UCSD-AML1 (cell line): ENCODE measurements around the gene RP9.
"Not testable (repeated sequence)": the region's sequence is repeated elsewhere in the genome, so short reads cannot be mapped to it uniquely, and the experiment has no call there.

ENCODE experiments used
- DNase-seq: peaks from one replicate; lab custom pipeline; 2025; ENCODE audit not compliant: unreplicated experiment; lab: John Stamatoyannopoulos, UW

RP9 gene

GRCh38 chr7:33107136-33108066, 1.8 kb downstream of the RP9 start:
- DNase-seq: peak; percentile 8

- DNase-seq: no peak
These were observed 7.3 kb downstream of the RP9 start for GRCh38 chr7:33101906-33102305.

- no peak for DNase-seq
These were observed 8.4 kb downstream of the RP9 start for GRCh38 chr7:33100770-33101169.

- DNase-seq: no peak
These were observed 9.9 kb downstream of the RP9 start for GRCh38 chr7:33099154-33099940.

- DNase-seq: not testable (repeated sequence)
These were observed 14.4 kb downstream of the RP9 start for GRCh38 chr7:33094745-33095275.

GRCh38 chr7:33093266-33093665, 15.9 kb downstream of the RP9 start:
- DNase-seq: no peak

- no peak for DNase-seq
These were observed 17.5 kb downstream of the RP9 start for GRCh38 chr7:33091641-33092191.

GRCh38 chr7:33091111-33091531, 18.1 kb downstream of the RP9 start:
- no peak for DNase-seq

GRCh38 chr7:33089142-33089541, 20.1 kb downstream of the RP9 start:
- DNase-seq: no peak

GRCh38 chr7:33087858-33088257, 21.3 kb downstream of the RP9 start:
- no peak for DNase-seq

GRCh38 chr7:33087356-33087755, 21.8 kb downstream of the RP9 start:
- no peak for DNase-seq

- DNase-seq: no peak
These were observed 29.2 kb downstream of the RP9 start for GRCh38 chr7:33079763-33080690.

GRCh38 chr7:33079096-33079495, 30.1 kb downstream of the RP9 start:
- DNase-seq: no peak

- no peak for DNase-seq
These were observed 32.5 kb downstream of the RP9 start for GRCh38 chr7:33076737-33077136.

- DNase-seq: no peak
These were observed 33.2 kb downstream of the RP9 start for GRCh38 chr7:33075818-33076518.

GRCh38 chr7:33073243-33073642, 36.0 kb downstream of the RP9 start:
- no peak for DNase-seq

- no peak for DNase-seq
These were observed 36.7 kb downstream of the RP9 start for GRCh38 chr7:33072471-33072870.

GRCh38 chr7:33070831-33071230, 38.4 kb downstream of the RP9 start:
- no peak for DNase-seq

- no peak for DNase-seq
These were observed 38.9 kb downstream of the RP9 start for GRCh38 chr7:33070277-33070676.

- DNase-seq: no peak
These were observed 41.3 kb downstream of the RP9 start for GRCh38 chr7:33067921-33068320.
